ENCODE results near the gene RIT1.
"Not testable (repeated sequence)": the region's sequence is repeated elsewhere in the genome, so short reads cannot be mapped to it uniquely, and the experiment has no call there.

Gene RIT1

DNA sequence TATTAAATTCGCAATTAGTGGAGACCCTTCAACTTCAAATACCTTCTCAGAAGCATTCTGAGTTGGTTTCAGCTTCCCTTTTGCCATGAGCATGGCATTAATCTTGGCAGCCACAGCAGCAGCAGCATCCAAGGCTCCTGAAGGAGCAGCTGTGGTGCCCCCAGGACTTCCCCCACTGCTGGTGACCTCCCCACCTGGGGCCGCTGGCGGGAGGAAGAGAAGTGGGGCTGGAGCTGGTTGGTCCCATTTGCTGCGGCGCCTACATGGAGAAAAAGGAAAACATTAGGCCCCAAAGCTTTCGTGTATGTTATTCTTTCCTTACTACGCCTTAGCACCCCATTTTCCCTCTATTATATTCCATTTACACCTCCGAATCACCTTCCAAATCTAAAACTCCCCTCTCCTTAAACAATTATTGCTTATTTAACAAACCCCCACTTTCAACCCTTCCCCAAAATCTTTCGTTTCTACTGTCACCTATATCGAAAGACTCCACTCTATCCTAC is 22.5 kb upstream of the RIT1 start:
- no peak for DNase-seq (ENCODE audit: low read depth in 2 of 2)

DNA sequence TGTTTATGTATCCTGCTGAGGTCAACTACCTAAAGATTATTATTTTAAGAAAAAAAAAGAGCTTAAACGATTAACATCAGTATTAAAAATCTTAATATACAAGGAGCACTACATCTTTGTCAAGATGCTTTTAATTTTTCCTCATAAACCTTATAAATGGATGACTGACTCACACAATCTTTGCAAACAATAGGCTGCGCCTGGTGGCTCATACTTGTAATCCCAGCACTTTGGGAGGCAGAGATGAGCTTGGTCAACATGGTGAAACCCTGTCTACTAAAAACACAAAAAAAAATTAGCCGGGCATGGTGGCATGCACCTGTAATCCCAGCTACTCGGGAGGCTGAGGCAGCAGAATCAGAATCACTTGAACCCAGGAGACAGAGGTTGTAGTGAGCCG is 21.3 kb upstream of the RIT1 start:
- no peak for DNase-seq (ENCODE audit: low read depth in 2 of 2)

DNA sequence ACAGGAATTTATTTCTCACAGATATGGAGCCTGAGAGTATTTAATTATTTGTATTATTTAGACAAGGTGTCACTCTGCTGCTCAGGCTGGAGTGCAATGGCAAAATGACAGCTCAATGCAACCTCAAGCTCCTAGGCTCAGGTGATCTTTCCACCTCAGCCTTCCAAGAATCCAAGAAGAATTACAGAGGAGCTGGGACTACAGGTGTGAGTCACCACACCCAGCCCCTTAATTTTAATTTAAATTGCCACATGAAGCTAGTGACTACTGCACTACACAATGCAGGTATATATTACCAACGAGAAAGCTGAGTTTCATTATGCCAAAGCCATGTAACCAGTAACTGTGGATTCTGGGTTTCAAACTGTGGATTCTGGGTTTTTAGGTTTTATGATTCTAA is 20.9 kb upstream of the RIT1 start:
- no peak for DNase-seq (ENCODE audit: low read depth in 2 of 2)

DNA sequence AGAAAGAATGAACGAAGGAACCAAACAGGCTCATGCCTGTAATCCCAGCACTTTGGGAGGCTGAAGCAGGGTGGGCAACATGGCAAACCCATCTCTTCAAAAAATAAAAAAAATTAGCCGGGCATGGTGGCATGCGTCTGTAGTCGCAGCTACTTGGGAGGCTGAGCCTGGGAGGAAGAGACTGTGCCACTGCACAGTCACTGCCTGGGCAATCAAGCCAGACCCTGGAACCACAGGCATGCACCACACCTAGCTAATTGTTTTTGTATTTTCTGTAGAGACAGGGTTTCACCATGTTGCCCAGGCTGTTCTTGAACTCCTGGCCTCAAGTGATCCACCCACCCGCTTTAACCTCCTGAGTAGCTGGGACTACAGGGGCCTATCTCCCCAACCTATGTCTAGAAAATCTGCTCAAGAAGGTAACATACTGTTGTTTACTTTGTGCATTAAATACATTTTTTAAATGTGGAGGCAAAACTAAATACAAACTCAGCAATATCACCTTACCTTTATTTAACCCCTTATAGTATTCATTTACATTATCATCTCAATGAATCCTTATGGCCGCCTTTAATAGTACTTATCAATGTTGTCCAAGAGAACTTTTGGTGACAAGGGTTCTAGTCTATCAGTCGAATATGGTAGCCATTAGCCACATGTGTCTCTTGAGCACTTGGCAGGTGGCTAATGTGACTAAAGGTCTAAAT is 20.3 kb upstream of the RIT1 start:
- no peak for DNase-seq (ENCODE audit: low read depth in 2 of 2)

DNA sequence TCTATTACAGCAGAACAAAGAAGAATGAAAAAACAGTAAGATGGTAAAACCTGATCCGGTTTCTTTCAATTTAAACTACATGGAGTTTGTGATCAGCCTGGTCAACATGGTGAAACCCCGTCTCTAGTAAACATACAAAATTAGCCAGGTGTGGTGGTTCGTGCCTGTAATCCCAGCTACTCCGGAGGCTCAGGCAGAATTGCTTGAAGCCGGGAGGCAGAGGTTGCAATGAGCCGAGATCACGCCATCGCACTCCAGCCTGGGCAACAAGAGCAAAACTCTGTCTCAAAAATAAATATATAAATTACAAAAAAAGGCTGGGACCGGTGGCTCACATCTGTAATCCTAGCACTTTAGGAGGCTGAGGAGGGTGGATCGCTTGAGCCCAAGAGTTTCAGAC is 19.6 kb upstream of the RIT1 start:
- DNase-seq (ENCODE audit: low read depth in 2 of 2): not testable (repeated sequence)

DNA sequence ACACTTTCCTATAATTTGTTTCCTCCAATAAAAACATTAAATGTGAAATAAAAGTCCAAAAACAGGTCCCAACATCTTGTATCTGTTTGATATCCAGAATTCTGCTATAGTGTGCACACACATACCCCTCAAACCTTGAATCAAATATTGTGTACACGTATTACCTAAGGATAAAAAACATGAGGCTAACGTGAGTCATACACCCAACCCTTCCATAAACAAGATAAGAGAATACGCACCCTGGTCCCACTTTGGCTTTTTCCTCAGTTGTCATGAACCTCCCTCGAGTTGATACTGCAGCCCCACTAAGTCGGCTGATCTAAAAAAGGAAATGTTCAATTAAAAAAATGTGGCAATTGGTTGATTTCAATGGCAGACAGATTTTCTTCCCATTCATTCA is 17.9 kb upstream of the RIT1 start:
- no peak for DNase-seq (ENCODE audit: low read depth in 2 of 2)

DNA sequence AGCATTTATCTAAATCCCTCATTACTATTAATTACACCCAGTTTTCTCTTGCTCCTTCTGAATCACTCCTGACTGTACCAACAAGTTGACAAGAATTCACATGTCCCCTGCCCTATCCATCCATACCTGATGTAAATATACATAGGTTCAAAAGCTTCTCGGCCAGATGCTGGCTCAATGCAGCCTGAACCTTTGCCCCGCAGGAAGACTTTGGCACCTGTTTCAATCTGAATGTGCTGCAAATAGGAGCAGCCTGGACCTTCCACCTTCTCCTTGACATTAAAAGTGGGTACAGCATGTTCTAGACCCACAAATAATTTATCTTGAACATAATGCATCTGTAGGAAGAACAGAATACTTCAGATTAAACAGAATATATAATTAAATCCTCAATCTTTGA is 14.4 kb upstream of the RIT1 start:
- no peak for DNase-seq (ENCODE audit: low read depth in 2 of 2)

DNA sequence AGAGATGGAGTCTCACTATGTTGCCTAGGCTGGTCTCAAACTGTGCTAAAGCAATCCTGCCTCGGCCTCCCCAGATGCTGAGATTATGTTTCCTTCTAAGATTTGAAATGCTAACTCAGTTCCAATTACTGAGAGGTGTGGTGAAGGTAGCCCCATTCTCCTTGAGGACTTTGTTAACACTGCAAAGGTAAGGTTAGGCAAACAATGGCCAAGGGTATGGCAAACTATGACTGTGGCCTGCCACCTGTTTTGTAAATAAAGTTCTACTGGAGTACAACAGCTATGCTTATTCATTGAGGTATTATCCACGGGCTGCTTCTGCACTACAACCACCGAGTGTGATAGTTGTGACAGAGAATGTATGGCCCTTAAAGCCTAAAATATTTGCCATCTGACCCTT is 9.6 kb upstream of the RIT1 start:
- DNase-seq (ENCODE audit: low read depth in 2 of 2): no peak

DNA sequence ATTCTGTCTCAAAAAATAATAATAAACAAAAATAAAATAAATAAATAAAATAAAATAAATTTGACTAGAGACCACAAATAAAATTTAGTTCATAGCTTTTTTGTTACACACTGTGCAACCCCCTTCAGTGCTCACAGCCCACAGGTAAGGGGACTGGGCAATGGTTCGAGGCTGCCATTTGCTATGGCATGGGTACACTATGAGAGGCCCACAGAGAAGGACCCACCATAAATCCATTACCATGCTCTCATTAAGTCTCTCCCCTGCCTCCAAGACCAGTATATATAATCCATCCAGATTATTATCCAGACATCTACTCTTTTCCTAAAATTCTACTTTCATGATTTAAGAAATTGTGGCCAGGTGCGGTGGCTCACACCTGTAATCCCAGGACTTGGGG is 8.7 kb upstream of the RIT1 start:
- no peak for DNase-seq (ENCODE audit: low read depth in 2 of 2)

DNA sequence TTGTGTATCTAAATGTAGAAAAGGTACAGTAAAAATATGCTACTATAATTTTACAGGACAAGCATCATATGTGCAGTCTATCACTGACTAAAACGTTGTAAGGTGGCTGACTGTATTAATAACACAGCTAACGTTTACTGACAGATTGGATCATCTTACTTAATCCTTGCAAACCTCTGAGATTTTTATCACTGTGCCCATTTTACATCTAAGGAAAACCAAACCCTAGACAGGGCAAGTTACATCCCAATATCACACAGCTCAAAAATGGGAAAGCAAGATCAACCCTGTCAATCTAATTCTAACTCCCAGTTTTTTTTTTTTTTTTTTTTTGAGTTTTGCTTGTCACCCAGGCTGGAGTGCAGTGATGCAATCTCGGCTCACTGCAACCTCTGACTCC is 7.5 kb upstream of the RIT1 start:
- DNase-seq (ENCODE audit: low read depth in 2 of 2): no peak

DNA sequence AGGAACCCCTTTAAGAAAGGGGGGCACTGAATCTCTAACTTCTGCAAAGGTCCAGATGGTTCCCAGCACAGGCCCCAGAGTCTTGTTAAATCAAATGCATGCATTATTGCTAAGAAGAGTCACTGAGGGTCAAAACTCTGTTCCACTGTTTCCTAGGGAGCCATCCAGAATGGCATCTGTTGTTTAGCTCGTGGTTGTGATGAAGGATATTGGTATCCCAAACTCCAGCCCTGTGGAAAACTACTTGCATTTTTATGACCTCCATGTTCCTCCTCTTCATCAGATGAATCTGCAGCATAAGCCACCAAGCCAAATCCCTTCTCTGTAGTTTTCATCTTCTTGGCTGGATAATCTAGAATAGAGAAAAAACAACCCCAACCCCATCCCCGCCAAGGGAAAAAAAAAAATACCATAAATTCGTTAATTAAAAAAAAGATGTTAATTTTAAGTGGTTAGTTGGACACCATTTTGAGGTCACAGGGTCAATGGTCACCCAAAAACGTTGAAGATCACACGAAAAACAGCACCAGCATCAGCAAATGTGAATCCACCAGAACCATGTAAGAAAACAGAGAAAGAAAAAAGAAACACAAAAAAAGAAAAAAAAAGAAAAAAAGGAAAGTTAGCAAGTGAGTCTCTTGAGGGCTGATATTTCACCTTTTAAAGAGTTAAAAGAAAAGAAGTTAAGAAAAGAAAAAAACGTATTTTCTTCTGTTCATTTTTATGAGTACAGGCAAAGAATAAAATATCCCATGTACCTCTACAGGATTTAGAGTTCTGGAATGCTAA is 3.0 kb upstream of the RIT1 start:
- no peak for DNase-seq (ENCODE audit: low read depth in 2 of 2)

DNA sequence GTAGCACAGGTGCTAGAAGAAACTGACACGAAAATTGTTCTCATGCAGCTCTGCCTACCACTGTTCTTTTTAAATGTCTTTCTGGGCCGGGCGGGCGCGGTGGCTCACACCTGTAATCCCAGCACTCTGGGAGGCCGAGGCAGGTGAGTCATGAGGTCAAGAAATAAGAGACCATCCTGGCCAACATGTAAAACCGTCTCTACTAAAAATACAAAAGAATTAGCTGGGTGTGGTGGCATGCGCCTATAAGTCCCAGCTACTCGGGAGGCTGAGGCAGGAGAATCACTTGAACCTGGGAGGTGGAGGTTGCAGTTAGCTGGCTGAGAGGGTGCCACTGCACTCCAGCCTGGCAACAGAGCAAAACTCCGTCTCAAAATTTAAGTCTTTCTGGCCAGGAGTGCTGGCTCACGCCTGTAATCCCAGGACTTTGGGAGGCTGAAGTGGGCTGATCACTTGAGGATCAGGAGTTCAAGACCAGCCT is 947 bp upstream of the RIT1 start:
- no peak for DNase-seq (ENCODE audit: low read depth in 2 of 2)

DNA sequence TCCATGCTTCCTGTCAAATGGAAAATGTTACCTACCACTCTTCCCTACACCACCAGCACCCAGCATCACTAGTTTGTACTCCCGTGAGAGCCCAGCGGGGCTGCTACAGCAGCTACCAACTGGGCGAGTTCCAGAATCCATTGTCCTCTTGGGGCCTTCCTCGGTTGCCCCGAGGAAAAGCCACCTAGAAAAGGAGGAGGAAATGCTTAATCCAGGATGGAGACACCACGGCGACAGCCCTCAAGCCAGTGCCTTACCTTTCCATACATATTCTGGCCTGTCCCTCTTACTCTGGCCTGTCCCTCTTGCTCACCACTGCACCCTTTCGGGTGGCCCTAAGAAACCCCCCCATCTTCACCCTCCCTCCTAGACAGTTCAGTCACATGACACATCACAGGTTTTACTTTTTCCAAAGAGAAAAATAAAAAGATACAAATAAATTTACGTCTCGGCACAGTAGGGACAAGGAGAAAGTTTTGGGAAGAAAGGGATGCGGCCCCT is 478 bp downstream of the RIT1 start:
- DNase-seq (ENCODE audit: low read depth in 2 of 2): no peak

DNA sequence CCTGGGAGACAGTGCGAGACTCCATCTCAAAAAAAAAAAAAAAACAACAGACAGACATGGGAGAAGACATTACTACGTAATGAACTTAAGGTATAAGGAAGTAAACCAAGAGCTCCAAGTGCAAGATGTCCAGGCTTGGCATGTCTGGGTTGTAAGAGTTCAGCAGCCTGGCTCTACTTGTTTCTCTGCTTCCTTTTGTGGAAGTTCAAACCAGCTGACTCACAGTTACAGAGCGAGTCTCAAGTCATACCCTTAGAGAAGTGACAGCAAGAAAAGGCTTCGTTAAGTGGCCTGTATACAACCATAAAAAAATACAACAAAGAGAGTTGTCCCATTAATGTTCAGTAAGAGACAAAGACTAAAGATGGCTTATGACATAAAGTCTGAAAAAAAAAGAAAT is 1.3 kb downstream of the RIT1 start:
- DNase-seq (ENCODE audit: low read depth in 2 of 2): no peak

DNA sequence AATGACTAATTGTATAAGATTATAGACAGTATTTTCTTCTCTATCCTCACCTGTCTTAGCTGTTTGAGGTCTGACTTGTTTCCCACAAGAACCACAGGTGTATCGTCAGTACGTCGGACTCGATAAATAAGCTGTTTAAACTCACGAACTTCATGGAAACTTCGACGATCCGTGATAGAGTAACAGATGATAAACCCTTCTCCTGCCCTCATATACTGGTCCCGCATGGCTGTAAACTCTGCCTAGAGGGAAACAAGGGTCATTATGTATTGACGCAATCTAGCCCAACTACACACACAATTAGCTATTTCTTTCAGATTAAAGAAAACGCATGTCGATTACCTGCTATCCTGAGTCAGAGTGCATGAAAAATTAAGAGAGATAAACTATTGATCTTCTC is 6.9 kb downstream of the RIT1 start:
- DNase-seq (ENCODE audit: low read depth in 2 of 2): no peak

DNA sequence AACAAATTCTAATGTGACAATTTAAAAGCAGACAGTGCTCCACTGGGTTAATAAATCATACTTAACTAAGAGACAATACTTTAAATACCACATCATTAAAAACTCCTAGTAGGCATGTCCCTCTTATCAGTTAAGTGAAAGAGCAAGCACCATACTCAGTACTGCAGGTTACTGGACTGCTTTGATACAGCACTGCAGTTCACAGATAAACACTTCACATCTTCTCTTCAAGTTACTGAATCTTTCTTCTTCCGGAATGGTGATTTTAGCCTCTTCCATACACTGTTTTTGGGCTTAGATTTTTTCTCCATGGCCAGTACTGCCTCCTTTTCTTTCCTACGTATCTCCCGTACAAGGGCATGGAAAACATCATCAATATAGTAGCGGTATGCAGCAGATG is 11.0 kb downstream of the RIT1 start:
- no peak for DNase-seq (ENCODE audit: low read depth in 2 of 2)

DNA sequence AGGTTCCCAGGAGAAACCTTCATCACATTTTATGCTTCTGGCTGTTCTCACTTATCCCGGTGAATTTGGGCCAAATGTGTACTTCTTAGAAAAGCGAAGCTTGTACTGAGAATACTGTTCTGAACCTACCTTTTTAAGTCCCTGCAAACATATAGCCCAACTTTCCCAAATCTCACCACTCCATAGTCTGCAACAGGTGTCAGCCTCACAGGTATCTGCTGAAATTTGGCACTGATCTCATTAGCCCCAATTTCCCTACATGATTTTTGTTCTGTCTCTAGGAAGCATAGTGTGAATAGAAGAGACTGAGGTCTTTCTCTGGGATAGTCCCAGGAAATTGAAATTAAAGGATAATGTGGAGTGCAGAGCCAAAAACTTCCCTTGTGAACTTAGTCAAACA is 11.5 kb downstream of the RIT1 start:
- DNase-seq (ENCODE audit: low read depth in 2 of 2): no peak

DNA sequence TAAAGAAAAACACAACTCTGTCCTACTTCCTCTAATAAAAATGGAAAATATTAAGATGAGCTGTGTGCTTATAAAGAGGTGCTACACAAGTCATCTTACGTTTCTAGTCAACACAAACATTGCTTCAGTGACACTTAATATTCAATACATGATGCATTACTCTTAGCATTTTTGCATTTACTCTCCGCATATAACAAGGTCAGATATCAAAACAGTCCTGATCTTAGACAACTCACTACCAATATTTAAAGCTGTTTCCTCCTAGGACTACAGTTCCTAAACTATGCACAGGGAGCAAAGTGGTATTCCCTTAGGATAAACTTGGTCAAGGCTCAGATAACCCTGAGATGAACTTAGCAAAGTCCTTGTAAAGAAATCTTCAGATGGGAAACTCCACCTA is 12.3 kb downstream of the RIT1 start:
- no peak for DNase-seq (ENCODE audit: low read depth in 2 of 2)

DNA sequence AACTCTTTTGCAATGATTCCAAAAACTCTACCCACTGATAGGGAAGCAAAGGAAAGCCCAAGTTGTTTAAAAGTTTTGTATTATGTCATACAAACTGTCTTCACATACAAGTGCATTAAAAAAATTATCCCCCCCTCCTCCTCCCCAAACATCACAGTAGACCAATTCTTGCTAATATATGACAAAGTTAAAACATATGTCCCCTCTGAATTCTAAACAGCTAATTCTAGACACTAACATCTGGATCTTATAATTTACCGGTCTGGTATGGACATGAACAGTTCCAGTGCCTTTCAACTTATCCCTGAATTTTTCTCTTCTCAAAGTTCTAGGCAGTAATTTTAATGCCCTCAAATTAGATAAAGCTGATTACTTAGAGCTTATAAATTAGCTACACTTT is 13.4 kb downstream of the RIT1 start:
- no peak for DNase-seq (ENCODE audit: low read depth in 2 of 2)

DNA sequence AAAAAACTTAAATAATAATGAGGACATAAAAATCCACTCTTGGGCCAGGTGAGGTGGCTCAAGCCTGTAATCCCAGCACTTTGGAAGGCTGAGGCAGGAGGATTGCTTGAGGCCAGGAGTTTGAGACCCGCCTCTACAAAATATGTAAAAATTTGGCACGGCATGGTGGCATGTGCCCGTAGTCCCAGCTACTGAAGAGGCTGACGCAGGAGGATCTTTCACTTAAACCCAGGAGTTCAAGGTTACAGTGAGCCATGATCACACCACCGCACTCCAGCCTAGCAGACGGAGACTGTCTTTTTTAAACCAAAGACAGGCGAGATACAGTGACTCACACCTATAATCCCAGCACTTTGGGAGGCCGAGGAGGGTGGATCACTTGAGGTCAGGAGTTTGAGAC is 14.7 kb downstream of the RIT1 start:
- DNase-seq (ENCODE audit: low read depth in 2 of 2): not testable (repeated sequence)

DNA sequence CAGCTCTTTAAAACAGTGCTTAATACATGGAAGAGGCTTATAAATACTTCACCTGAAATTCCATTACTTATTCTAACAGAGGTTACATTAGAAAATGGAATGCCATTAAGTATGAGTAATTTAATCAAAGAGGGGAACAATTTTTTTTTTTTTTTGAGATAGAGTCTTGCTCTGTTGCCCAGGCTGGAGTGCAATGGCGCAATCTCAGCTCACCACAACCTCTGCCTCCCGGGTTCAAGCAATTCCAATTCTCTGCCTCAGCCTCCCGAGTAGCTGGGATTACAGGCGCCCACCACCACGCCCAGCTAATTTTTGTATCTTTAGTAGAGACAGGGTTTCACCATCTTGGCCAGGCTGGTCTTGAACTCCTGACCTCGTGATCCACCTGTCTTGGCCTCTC is 15.5 kb downstream of the RIT1 start:
- DNase-seq (ENCODE audit: low read depth in 2 of 2): not testable (repeated sequence)

DNA sequence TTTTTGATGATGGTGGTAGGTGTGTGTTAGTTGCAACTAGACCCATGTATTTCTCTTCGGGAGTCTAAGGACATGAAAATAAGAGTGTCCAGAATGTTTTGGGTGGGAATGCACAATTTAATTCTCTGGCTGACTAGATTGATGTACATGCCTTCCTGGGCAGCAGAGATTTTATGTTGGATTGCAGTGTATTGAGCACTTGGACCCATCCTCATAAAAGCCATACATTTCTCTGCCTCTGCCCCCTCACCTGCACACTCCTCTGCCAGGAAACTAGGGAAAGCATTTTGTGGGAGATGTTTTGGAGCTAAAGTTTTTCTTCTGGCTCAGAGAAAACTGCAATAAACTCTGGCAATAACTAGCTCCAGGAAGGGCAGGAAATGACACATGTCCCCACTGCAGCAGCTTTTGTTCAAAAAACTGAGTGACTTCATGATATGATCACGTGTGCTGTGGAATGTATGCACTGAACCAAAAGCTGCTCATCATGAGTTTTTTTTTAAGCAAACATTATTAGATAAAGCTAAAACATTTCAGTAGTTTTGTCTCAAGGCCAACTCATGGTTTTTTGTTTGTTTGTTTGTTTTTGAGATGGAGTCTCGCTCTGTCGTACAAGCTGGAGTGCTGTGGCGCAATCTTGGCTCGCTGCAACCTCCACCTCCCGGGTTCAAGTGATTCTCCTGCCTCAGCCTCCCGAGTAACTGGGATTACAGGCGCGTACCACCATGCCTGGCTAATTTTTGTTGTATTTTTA is 17.6 kb downstream of the RIT1 start:
- DNase-seq (ENCODE audit: low read depth in 2 of 2): no peak
